LNCaP clone FGC (cell line): ENCODE measurements around the gene SLC2A4.

Experiments
- DNase-seq: peaks from one replicate; pipeline ENCODE4 v3.0.0-alpha.2; 2011; ENCODE audit warnings: low read depth
- H3K4me3 ChIP-seq: 2 replicates; pipeline ENCODE4 v1.5.1; 2011; ENCODE audit warnings: mild to moderate bottlenecking, low read depth, low read length, control low read depth
- TF ChIP-seq, protein P1 (sequence below): IDR thresholded peaks from 2 replicates; pipeline ENCODE4 v1.5.1; 2012; ENCODE audit warnings: mild to moderate bottlenecking; ENCODE audit not compliant: control insufficient read depth, insufficient read depth; ENCODE audit errors: extremely low read depth

Gene SLC2A4

DNA sequence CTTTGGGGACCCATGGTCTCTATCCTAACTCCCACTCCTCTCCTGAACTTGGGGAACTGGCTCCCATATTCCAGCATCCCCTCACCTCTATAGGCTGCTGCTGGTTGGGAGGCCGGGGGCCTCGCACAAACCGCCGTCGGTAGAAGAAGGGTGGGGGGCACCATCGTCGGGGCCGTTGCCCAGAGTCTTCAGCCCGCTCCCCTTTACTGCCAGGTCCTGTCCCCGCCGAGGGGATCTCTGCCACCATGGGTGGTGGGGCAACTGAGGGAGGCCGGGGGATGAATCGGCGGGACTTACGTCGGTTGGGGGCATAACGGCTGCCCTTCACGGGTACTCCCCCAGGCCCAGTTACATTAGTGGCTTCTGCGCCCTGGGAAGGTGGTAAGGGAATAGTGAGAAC lies 8.6 kb downstream of the SLC2A4 start:
- no peak overlapping the region for H3K4me3 ChIP-seq
- TF ChIP-seq, protein P1, sequence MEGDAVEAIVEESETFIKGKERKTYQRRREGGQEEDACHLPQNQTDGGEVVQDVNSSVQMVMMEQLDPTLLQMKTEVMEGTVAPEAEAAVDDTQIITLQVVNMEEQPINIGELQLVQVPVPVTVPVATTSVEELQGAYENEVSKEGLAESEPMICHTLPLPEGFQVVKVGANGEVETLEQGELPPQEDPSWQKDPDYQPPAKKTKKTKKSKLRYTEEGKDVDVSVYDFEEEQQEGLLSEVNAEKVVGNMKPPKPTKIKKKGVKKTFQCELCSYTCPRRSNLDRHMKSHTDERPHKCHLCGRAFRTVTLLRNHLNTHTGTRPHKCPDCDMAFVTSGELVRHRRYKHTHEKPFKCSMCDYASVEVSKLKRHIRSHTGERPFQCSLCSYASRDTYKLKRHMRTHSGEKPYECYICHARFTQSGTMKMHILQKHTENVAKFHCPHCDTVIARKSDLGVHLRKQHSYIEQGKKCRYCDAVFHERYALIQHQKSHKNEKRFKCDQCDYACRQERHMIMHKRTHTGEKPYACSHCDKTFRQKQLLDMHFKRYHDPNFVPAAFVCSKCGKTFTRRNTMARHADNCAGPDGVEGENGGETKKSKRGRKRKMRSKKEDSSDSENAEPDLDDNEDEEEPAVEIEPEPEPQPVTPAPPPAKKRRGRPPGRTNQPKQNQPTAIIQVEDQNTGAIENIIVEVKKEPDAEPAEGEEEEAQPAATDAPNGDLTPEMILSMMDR: no peak
- DNase-seq: no peak

DNA sequence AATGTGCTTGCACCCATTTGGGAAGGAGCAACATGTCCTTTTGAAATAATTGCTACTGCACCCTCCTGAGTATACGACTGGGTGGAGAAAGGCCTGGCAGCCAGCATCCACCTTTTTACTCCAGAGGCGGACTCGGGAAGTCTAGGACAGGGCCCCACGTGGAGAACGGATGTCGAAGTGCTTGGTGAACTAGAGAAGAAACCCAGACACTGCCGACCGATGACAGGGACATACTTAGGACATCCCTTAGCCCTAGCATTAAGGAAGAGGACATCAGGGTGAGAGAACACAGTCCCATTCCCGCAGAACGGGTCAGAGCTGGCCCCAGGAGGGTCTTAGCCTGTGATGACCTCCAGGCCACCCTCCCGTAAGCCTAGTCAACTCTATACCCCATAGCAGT lies 9.2 kb downstream of the SLC2A4 start:
- TF ChIP-seq, protein P1: no peak
- no peak overlapping the region for H3K4me3 ChIP-seq
- no peak for DNase-seq

DNA sequence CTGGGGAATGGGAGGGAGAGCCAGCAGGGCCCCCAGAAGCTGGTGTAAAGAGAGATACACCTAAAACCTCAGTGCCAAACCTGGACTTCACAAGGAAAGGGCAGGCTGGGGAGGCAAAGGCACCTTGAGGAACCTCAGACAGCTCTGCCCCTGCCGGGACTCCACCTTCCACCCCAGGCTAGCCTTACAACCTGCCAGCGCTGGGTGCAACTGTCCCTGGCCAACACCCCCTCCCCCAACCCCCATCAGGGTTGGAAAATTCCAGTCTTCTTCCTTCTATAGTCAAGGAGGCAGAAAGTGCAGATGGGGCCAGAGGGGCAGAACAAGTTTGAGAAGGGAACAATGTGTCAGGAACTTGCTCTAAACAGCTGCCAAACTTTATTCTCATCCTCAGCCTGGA lies 10.7 kb downstream of the SLC2A4 start:
- TF ChIP-seq, protein P1: no peak
- no peak for DNase-seq
- H3K4me3 ChIP-seq: no peak overlapping the region

DNA sequence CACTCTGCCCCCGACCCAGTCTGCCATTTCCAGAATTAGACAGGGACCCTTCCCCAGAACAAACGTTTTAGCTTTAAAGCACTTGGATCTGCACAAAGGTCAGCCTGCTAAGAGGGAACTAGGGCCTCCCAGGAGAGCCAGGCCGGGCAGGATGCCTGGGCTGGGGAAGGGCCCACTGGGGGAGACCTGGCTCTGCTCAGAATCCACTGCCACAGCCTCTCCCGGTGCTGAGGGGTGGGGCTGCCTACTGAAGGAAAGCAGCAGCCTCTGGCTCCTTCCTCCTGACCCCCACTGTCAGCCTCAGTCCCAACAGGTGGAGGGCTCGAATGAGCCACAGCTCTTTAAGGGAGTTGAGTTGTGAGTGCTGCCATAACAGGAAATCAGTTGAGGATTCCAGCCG lies 11.2 kb downstream of the SLC2A4 start:
- DNase-seq: no peak
- TF ChIP-seq, protein P1: no peak
- no peak overlapping the region for H3K4me3 ChIP-seq

DNA sequence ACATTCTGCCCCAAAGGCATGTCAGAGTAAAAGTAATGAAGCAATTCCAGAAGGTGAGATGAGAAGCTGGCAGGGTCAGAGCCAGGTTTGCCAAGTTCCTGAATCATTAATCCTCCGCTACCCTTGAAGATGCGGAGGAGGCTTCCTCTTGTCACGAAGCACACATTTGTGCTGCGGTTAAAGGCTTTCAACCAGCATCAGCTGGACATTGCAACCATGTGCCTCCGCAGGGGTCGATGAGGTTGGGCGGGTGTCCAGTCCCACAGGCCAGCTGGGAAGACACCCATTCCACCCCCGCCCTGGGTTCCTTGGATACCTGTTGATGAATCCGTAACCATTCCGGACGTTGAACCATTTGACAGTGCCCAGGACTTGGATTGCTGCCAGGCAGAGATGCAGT lies 11.6 kb downstream of the SLC2A4 start:
- TF ChIP-seq, protein P1: no peak
- H3K4me3 ChIP-seq: no peak overlapping the region
- no peak for DNase-seq

DNA sequence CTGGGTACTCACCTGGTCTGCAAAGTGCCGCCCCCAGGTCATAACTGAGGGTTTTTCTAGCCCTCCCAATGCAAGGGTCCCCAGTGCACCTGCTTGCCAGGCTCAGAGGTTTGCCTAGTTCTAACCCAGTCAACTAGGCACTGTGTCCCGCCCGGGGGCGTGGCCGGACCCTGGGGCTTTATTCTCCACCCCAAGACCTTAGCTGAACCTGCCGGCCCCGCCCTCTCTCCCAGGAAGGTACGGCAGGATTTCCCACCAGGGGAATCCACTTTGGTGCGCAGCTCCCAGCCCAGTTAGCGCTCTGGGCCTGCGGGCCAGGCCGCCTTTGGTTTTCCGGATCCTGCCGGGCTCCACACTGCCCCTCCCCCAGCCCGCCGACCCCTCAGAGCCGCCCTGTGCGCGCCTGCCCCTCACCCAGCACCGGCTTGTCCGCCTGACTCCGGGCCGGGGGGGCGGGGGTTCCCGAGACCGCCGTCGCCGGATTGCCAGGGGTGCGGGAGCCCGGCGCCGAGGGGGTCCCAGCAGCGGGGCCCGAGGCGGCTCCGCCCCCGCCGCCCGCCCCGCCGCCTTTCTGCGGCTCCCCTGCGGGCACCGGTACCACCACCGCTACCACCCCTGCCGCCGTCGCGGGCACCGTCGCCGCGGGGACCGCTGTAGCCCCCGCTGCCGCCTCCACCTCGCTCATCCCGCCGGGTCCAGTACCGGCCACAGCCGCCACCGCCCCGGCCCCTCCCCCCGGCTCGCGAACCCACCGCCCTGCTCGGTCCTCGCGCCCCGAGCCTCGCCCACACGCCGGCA lies 12.5 kb downstream of the SLC2A4 start:
- no peak for DNase-seq
- H3K4me3 ChIP-seq: no peak overlapping the region
- TF ChIP-seq, protein P1: no peak
